GM19324 (cell line): ENCODE measurements around the gene MYO1H.

Source experiments
- ATAC-seq: cut with Tn5 transposase; IDR thresholded peaks from one replicate; pipeline ENCODE4 v1.9.1; 2021; ENCODE audit warnings: mild to moderate bottlenecking, moderate library complexity; ENCODE audit not compliant: unreplicated experiment, low FRiP score

The MYO1H gene

GRCh38 chr12:109489016-109489954, 141.6 kb downstream of the MYO1H start:
- ATAC-seq: no peak

GRCh38 chr12:109489955-109490565, 142.4 kb downstream of the MYO1H start:
- no peak for ATAC-seq

GRCh38 chr12:109491671-109492070, 144.0 kb downstream of the MYO1H start:
- no peak for ATAC-seq

- no peak for ATAC-seq
Observed at GRCh38 chr12:109492371-109492770, 144.7 kb downstream of the MYO1H start.

GRCh38 chr12:109493090-109493489, 145.4 kb downstream of the MYO1H start:
- no peak for ATAC-seq

GRCh38 chr12:109493938-109494337, 146.2 kb downstream of the MYO1H start:
- ATAC-seq: no peak

GRCh38 chr12:109494348-109494881, 146.7 kb downstream of the MYO1H start:
- no peak for ATAC-seq

- ATAC-seq: no peak
Observed at GRCh38 chr12:109495012-109495411, 147.3 kb downstream of the MYO1H start.

GRCh38 chr12:109496306-109496705, 148.6 kb downstream of the MYO1H start:
- no peak for ATAC-seq

- ATAC-seq: no peak
Observed at GRCh38 chr12:109497675-109498074, 150.0 kb downstream of the MYO1H start.
